IMR-90 (cell line): ENCODE results near the gene NATD1. TPM values are rescaled to one million over a fixed set of nuclear protein-coding genes. Genes with fewer than 3 reads are reported as not detected.

Experiments
- ATAC-seq: fragments of 200-7000 bp; cut with Tn5 transposase; 2 replicates; pipeline ENCODE4 v1.9.1; 2020; ENCODE audit warnings: low read depth, mild to moderate bottlenecking, moderate library complexity
- BruUV-seq: library from RNA; stranded (reverse); fragments of 400-500 nt; replicated peaks from 2 replicates; lab custom pipeline; 2021; lab: Mats Ljungman, UMichigan
- CTCF ChIA-PET: fragments of 300-600 bp; formaldehyde crosslinking; extraction: SDS; loops from one replicate; lab custom pipeline; 2021; ENCODE audit warnings: antibody characterized with exemption; lab: Yijun Ruan, JAX
- POLR2A ChIA-PET: fragments of 300-600 bp; sonication (Branson Sonifier 250); formaldehyde crosslinking; loops from one replicate; lab custom pipeline; 2022; ENCODE audit warnings: antibody characterized with exemption; ENCODE audit not compliant: unreplicated experiment; lab: Charles Lee
- DNase-seq: peaks from one replicate; pipeline ENCODE4 v3.0.0; 2013
- H2AFZ ChIP-seq: replicated peaks from 2 replicates; pipeline ENCODE3; 2013; ENCODE audit warnings: low read length, mild to moderate bottlenecking; ENCODE audit not compliant: poor library complexity
- H2AK5ac ChIP-seq: 2 replicates; pipeline ENCODE4 v1.6.1; 2013; ENCODE audit warnings: low read depth, low read length, inconsistent platforms
- H2AK9ac ChIP-seq: replicated peaks from 2 replicates; pipeline ENCODE3; 2013; ENCODE audit warnings: mild to moderate bottlenecking, low read depth, low read length, moderate library complexity; ENCODE audit not compliant: poor library complexity
- H2BK120ac ChIP-seq: 2 replicates; pipeline ENCODE4 v1.6.1; 2013; ENCODE audit warnings: low read depth, low read length, inconsistent platforms
- H2BK15ac ChIP-seq: 3 replicates; pipeline ENCODE4 v1.6.1; 2013; ENCODE audit warnings: low read depth, low read length, inconsistent platforms
- H2BK20ac ChIP-seq: 2 replicates; pipeline ENCODE4 v1.6.1; 2013; ENCODE audit warnings: low read depth, mild to moderate bottlenecking, inconsistent platforms, low read length, moderate library complexity
- H2BK5ac ChIP-seq: 2 replicates; pipeline ENCODE4 v1.6.1; 2013; ENCODE audit warnings: mild to moderate bottlenecking, low read depth, low read length, inconsistent platforms; ENCODE audit not compliant: poor library complexity, severe bottlenecking
- H3K14ac ChIP-seq: replicated peaks from 2 replicates; pipeline ENCODE4 v1.6.1; 2013; ENCODE audit warnings: low read depth, low read length, inconsistent platforms
- H3K18ac ChIP-seq: 2 replicates; pipeline ENCODE4 v1.6.1; 2013; ENCODE audit warnings: low read depth, low read length, control low read depth
- H3K23ac ChIP-seq: 2 replicates; pipeline ENCODE4 v1.6.1; 2013; ENCODE audit warnings: low read depth, low read length, inconsistent platforms
- H3K27ac ChIP-seq: 2 replicates; pipeline ENCODE4 v1.5.1; 2013; ENCODE audit warnings: mild to moderate bottlenecking, control low read depth, low read length; ENCODE audit not compliant: insufficient read depth
- H3K27me3 ChIP-seq: 2 replicates; pipeline ENCODE4 v1.6.1; 2013; ENCODE audit warnings: low read length; ENCODE audit not compliant: control insufficient read depth, insufficient read depth
- H3K36me3 ChIP-seq: 2 replicates; pipeline ENCODE4 v1.6.1; 2013; ENCODE audit warnings: low read length, mixed read lengths; ENCODE audit not compliant: control insufficient read depth, insufficient read depth
- H3K4ac ChIP-seq: 2 replicates; pipeline ENCODE4 v1.6.1; 2013; ENCODE audit warnings: low read depth, low read length, inconsistent platforms
- H3K4me1 ChIP-seq: 2 replicates; pipeline ENCODE4 v1.6.1; 2013; ENCODE audit warnings: low read length, mixed read lengths; ENCODE audit not compliant: control insufficient read depth, insufficient read depth
- H3K4me2 ChIP-seq: 2 replicates; pipeline ENCODE4 v1.6.1; 2013; ENCODE audit warnings: low read depth, mild to moderate bottlenecking, control low read depth, low read length, moderate library complexity
- H3K4me3 ChIP-seq: 2 replicates; pipeline ENCODE4 v1.5.1; 2013; ENCODE audit warnings: low read depth, mild to moderate bottlenecking, control low read depth, low read length, moderate library complexity; ENCODE audit not compliant: insufficient read depth
- H3K56ac ChIP-seq: 2 replicates; pipeline ENCODE4 v1.6.1; 2013; ENCODE audit warnings: low read length, inconsistent platforms; ENCODE audit not compliant: insufficient read depth; ENCODE audit errors: extremely low read depth
- H3K79me1 ChIP-seq, 2 experiments: 2 replicates each; pipeline ENCODE4 v1.6.1; 2013; ENCODE audit warnings: low read length in 2 of 2, inconsistent platforms in 1 of 2, low read depth in 1 of 2
- H3K9ac ChIP-seq: 2 replicates; pipeline ENCODE4 v1.6.1; 2013; ENCODE audit warnings: low read depth, low read length, control low read depth
- H3K9me1 ChIP-seq: 2 replicates; pipeline ENCODE4 v1.6.1; 2013; ENCODE audit warnings: low read length, inconsistent platforms; ENCODE audit not compliant: insufficient read depth
- H3K9me3 ChIP-seq: 2 replicates; pipeline ENCODE4 v1.6.1; 2013; ENCODE audit warnings: low read length; ENCODE audit not compliant: control insufficient read depth, insufficient read depth
- H4K20me1 ChIP-seq: 2 replicates; pipeline ENCODE4 v1.6.1; 2013; ENCODE audit warnings: low read length, inconsistent platforms; ENCODE audit not compliant: insufficient read depth
- H4K5ac ChIP-seq: 2 replicates; pipeline ENCODE4 v1.6.1; 2013; ENCODE audit warnings: mild to moderate bottlenecking, low read depth, low read length, control low read depth
- H4K8ac ChIP-seq, 2 experiments: 2 replicates each; pipeline ENCODE4 v1.6.1; 2013; ENCODE audit warnings: low read depth in 2 of 2, low read length in 2 of 2, control low read depth in 1 of 2, inconsistent platforms in 1 of 2
- H4K91ac ChIP-seq: 2 replicates; pipeline ENCODE4 v1.6.1; 2013; ENCODE audit warnings: low read depth, low read length, inconsistent platforms; ENCODE audit not compliant: insufficient read depth
- BHLHE40 ChIP-seq: fragments of 150-350 bp; IDR thresholded peaks from 2 replicates; pipeline ENCODE4 v1.6.1; 2016; ENCODE audit warnings: mild to moderate bottlenecking, low read depth, low read length
- CEBPB ChIP-seq: IDR thresholded peaks from 2 replicates; pipeline ENCODE4 v1.6.1; 2012; ENCODE audit warnings: low read depth, low read length, improper control_type of control experiment
- CHD1 ChIP-seq: IDR thresholded peaks from 2 replicates; pipeline ENCODE4 v1.6.1; 2012; ENCODE audit warnings: low read depth, low read length, improper control_type of control experiment
- CTCF ChIP-seq: conservative IDR thresholded peaks from 2 replicates; pipeline ENCODE4 v1.5.1; 2012; ENCODE audit warnings: mild to moderate bottlenecking, low read depth, low read length, improper control_type of control experiment
- FOS ChIP-seq: fragments of 150-350 bp; IDR thresholded peaks from 2 replicates; pipeline ENCODE4 v1.6.1; 2016; ENCODE audit warnings: low read depth, low read length
- MAFK ChIP-seq: IDR thresholded peaks from 2 replicates; pipeline ENCODE4 v1.6.1; 2012; ENCODE audit warnings: low read depth, low read length, improper control_type of control experiment
- MXI1 ChIP-seq: IDR thresholded peaks from 2 replicates; pipeline ENCODE4 v1.6.1; 2012; ENCODE audit warnings: low read depth, mild to moderate bottlenecking, low read length, moderate library complexity, borderline replicate concordance
- NFE2L2 ChIP-seq: fragments of 150-350 bp; IDR thresholded peaks from 2 replicates; pipeline ENCODE4 v1.6.1; 2016; ENCODE audit warnings: low read depth, mild to moderate bottlenecking, low read length
- POLR2A ChIP-seq: IDR thresholded peaks from 2 replicates; pipeline ENCODE4 v1.6.1; 2012; ENCODE audit warnings: mild to moderate bottlenecking, low read depth, low read length
- RAD21 ChIP-seq: IDR thresholded peaks from 2 replicates; pipeline ENCODE4 v1.6.1; 2012; ENCODE audit warnings: low read length, improper control_type of control experiment
- RCOR1 ChIP-seq: IDR thresholded peaks from 2 replicates; pipeline ENCODE4 v1.6.1; 2012; ENCODE audit warnings: mild to moderate bottlenecking, low read length, improper control_type of control experiment; ENCODE audit not compliant: insufficient replicate concordance
- SMC3 ChIP-seq: fragments of 150-350 bp; IDR thresholded peaks from 2 replicates; pipeline ENCODE4 v1.6.1; 2016; ENCODE audit warnings: low read depth, mild to moderate bottlenecking, antibody characterized with exemption, low read length, moderate library complexity
- USF2 ChIP-seq: fragments of 150-350 bp; IDR thresholded peaks from 2 replicates; pipeline ENCODE4 v1.6.1; 2017; ENCODE audit warnings: mild to moderate bottlenecking, antibody characterized with exemption, low read length, low read depth
- WGBS, 2 experiments: methylation state at CpG; one replicate each; pipeline versions ENCODE4 v1.1.5 to v1.1.7; 2013; ENCODE audit warnings: missing lambda C conversion rate in 2 of 2; ENCODE audit not compliant: insufficient read length in 1 of 2; ENCODE audit errors: extremely low coverage in 2 of 2; 5-methylcytosine and 5-hydroxymethylcytosine counted together
- dilution Hi-C: fragments of 300-500 bp; cut with HindIII; formaldehyde crosslinking; loops from one replicate; pipeline ENCODE4 v1.14.3; 2018; ENCODE audit warnings: low sequenced_read_pairs; ENCODE audit not compliant: unreplicated experiment
- in situ Hi-C: fragments of 300-500 bp; cut with MboI; formaldehyde crosslinking; loops from 3 replicates; pipeline ENCODE4 v1.14.3; 2019; ENCODE audit warnings: low sequenced_read_pairs, inconsistent platforms, mixed read lengths
- intact Hi-C: fragments of 100-400 bp; cut with micrococcal nuclease; formaldehyde crosslinking; loops from 2 replicates; pipeline ENCODE4 v1.10.0; 2022
- polyA plus RNA-seq, 3 experiments: library from polyadenylated mRNA; depleted of rRNA; stranded (reverse); fragments of >200 nt; gene quantifications; 2 replicates each; pipeline ENCODE4 v1.2.3, GENCODE V29; 2012; ENCODE audit warnings: low replicate concordance in 1 of 3
- total RNA-seq: library from RNA; depleted of rRNA; stranded (reverse); fragments of >200 nt; gene quantifications from 2 replicates; pipeline ENCODE4 v1.2.3, GENCODE V29; 2012
- TF ChIP-seq, protein P1 (sequence below): fragments of 150-350 bp; IDR thresholded peaks from 2 replicates; pipeline ENCODE4 v1.6.1; 2016; ENCODE audit warnings: low read depth, mild to moderate bottlenecking, low read length, moderate library complexity, borderline replicate concordance

Gene NATD1
- total and polyA plus RNA-seq, 2 of the 4 experiments (the other 2 are of a cell fraction), result 0.90 to 4.3 TPM

DNA sequence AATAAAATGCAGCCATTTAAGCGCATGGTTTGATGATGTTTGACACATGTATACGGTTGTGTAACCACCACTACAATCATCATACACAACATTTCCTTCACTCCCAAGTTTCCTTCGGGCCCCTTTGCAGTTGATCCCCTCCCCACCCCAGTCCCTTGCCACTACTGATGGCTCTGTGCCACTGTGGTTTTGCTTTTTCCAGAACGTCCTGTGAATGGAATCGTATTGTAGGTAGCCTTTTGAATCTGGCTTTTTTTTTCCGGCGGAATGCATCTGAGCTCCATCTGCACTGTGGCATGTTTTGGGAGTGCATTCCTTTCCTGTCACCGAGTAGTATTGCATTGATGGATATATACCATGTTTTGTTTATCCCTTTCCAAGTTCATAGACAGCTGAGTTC lies 16.2 kb upstream of the NATD1 start:
- DNase-seq (no peak), ATAC-seq (peak; percentile 48)
- no peak for TF ChIP-seq RCOR1
- no peak for TF ChIP-seq CEBPB
- no peak for TF ChIP-seq POLR2A
- no peak for TF ChIP-seq RAD21
- no peak for TF ChIP-seq MAFK
- TF ChIP-seq USF2, result no peak
- TF ChIP-seq NFE2L2, result no peak
- no peak for TF ChIP-seq CHD1
- TF ChIP-seq FOS, result no peak
- TF ChIP-seq, protein P1, sequence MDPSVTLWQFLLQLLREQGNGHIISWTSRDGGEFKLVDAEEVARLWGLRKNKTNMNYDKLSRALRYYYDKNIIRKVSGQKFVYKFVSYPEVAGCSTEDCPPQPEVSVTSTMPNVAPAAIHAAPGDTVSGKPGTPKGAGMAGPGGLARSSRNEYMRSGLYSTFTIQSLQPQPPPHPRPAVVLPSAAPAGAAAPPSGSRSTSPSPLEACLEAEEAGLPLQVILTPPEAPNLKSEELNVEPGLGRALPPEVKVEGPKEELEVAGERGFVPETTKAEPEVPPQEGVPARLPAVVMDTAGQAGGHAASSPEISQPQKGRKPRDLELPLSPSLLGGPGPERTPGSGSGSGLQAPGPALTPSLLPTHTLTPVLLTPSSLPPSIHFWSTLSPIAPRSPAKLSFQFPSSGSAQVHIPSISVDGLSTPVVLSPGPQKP, result no peak
- TF ChIP-seq BHLHE40, result no peak
- no peak for TF ChIP-seq CTCF
- no peak for TF ChIP-seq SMC3
- TF ChIP-seq MXI1, result no peak
- no peak overlapping the region for H3K27ac ChIP-seq
- H2AK9ac ChIP-seq, result no peak overlapping the region
- no peak overlapping the region for H4K5ac ChIP-seq
- no peak overlapping the region for H3K56ac ChIP-seq
- WGBS, 2 experiments, result no CpG with 5 or more reads among the region's 8 CpGs
- in situ Hi-C loops, result no loop called here
- no peak overlapping the region for H3K9ac ChIP-seq
- H2BK20ac ChIP-seq, result no peak overlapping the region
- no peaks in the 10 kb centered on the region for H3K27me3 ChIP-seq
- CTCF ChIA-PET, result no interaction called here
- H2BK120ac ChIP-seq, result no peak overlapping the region
- H3K4me2 ChIP-seq, result no peak overlapping the region; the same call in 1 of the 2 replicates
- BruUV-seq, result no TSS peak
- H3K18ac ChIP-seq, result no peak overlapping the region
- no peaks in the 10 kb centered on the region for H4K20me1 ChIP-seq
- peak overlapping the region; percentile 18 for H2AFZ ChIP-seq
- H3K36me3 ChIP-seq, result no peaks in the 10 kb centered on the region
- H2AK5ac ChIP-seq, result no peak overlapping the region
- H3K14ac ChIP-seq, result no peak overlapping the region
- POLR2A ChIA-PET, result no interaction called here
- H2BK15ac ChIP-seq, result no peak overlapping the region
- H3K23ac ChIP-seq, result no peak overlapping the region
- no peaks in the 10 kb centered on the region for H3K9me1 ChIP-seq
- no peak overlapping the region for H4K8ac ChIP-seq
- no peaks in the 10 kb centered on the region for H3K79me1 ChIP-seq
- dilution Hi-C loops, result no loop called here
- H2BK5ac ChIP-seq, result no peak overlapping the region
- H3K4ac ChIP-seq, result no peak overlapping the region
- H3K4me1 ChIP-seq, result peaks cover 2% of the 10 kb centered on the region; the same call in 1 of the 2 replicates
- H3K9me3 ChIP-seq, result no peaks in the 10 kb centered on the region
- no peak overlapping the region for H4K91ac ChIP-seq
- no peak overlapping the region for H3K4me3 ChIP-seq
- intact Hi-C loops, result no loop called here
